CD4-positive, alpha-beta T cell treated with Interleukin-12 subunit alpha and Interleukin-12 subunit beta, for 1 hour (primary cell): ENCODE data around the gene SLX9.
A peak's percentile ranks its signal among the peaks of the same experiment; 100 is the strongest.
"Not testable (repeated sequence)": the region's sequence is repeated elsewhere in the genome, so short reads cannot be mapped to it uniquely, and the experiment has no call there.

Experiments used
- DNase-seq: peaks from one replicate; pipeline ENCODE4 v3.0.0-alpha.2; 2020

Gene SLX9

GRCh38 chr21:44965251-44966022, 25.6 kb downstream of the SLX9 start:
- peak; percentile 29 for DNase-seq

GRCh38 chr21:44966135-44967081, 26.6 kb downstream of the SLX9 start:
- no peak for DNase-seq

DNA sequence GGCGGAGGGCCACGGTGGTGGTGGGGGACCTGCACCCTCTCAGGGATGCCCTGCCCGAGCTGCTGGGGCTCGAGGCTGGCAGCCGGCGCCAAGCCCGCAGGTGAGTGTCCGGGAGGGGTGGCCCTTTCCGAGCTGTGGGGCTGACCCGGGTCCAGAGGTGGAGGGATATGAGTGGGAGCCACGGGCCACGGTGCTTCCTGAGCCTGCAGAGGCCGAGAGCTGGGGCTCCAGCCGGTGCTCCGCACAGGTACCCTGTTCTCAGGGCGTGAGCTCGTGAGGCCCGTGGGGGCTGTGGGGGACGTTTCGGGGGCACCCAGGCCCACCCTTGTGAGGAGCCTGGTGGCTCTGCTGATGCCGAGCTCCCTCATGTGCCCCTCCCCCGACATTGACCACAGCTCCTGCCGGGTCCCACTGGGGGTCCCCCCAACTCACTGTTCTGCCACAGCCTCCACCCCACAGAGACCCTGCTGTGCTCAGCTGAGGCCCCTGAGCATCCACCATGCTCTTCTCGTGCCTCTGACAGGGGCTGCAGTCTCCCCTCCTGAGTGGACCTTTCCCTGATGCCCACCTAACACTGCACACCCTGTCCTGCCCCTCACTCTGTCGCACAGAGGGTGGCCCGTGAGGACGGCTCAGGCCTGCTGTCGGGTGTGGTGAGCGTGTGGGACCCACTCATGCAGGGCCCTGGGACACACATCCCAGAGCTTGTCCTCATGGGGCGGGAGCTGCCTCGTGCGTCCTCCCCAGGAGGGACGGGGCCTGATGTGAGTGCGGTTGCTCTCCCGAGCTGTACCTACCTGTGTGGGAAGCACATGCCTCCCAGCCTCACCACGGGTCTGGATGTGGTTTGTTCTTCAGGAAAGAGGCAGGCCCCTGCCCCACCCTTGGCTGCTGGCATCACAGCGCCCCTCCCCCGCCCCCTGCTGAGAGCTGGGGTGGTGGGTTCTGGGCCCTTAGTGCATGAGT, 27.5 kb downstream of the SLX9 start:
- DNase-seq, result no peak

GRCh38 chr21:44969066-44969670, 29.3 kb downstream of the SLX9 start:
- no peak for DNase-seq

- no peak for DNase-seq
These were observed 30.3 kb downstream of the SLX9 start for GRCh38 chr21:44969931-44970755.

DNA sequence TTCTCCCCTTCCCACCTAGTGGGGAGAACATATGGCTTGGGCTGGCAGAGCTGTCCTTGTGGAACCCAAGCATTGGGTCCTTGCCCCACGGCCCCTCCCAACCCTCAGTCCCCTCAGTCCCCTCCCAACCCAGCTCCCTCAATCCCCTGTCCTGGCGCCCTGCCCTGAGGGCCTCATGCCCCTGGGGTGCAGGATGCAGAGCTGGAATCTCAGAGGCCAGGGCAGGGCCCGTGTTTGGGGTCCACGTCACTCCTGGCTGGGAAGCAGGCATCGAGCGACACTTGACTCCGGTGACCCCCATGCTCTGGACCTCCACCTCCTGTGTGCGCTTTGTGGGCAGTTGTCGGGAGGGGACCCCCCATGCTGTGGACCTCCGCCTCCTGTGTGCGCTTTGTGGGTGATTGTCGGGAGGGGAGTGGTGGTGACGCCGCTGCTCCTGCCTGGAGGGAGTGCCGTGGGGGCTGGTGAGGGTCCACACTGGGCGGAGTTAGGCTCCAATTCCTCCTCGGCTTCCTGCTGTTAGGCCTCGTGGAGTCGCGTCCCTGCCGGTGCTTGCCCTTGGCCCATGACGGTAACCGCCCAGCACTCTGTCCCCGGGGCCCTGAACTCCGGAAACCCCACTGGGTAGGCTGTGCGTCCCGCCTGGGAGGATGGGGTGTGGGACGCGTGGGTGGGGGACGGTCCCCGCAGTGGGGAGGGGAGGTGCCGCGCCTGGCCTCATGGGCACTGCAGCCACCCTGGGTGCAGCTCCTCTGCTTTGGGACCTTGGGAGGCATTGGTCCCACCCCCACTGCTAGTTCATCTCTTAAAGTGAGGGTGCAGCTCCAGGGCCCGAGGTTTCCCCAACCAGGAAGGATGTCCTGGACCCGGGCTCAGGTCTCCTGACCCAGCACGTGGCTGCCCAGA, 31.2 kb downstream of the SLX9 start:
- DNase-seq, result no peak

DNA sequence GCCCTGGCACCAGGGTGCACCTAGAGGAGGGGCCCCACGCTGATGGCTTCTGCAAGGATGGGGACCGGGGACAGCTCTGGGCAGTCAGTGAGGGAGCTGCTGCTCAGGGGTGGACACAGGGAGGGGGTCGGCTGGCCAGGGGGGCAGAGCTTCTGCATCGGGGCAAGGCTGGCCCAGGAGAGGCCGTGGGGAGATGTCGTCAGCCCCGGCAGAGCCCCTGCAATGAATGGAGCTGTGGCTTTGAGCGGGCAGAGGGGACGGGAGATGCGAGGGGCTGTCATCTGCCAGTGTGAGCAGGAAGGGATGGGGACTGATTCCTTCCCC, 31.8 kb downstream of the SLX9 start:
- DNase-seq, result no peak

GRCh38 chr21:44972301-44972814, 32.5 kb downstream of the SLX9 start:
- DNase-seq, result no peak

DNA sequence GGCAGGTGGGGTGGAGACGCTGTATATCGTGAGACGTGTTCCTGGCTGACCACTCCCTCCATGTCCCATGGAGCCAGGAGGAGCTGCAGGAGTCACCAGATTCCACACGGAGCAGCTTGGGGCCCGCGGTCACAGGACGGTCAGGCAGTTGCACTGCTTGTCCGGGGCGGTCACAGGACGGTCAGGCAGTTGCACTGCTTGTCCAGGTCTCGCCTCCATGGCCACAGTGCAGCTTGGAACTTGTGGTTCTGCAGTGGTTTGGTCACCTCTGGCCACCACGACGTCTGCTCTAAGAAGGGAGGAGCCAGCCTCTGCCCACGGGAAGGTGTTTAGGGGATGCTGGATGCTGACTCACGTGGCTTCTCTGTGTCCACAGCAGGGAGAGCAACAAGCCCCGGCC, 33.0 kb downstream of the SLX9 start:
- no peak for DNase-seq

- DNase-seq, result no peak
These were observed 33.8 kb downstream of the SLX9 start for GRCh38 chr21:44973598-44973997.

GRCh38 chr21:44974676-44975075, 34.8 kb downstream of the SLX9 start:
- DNase-seq, result no peak

DNA sequence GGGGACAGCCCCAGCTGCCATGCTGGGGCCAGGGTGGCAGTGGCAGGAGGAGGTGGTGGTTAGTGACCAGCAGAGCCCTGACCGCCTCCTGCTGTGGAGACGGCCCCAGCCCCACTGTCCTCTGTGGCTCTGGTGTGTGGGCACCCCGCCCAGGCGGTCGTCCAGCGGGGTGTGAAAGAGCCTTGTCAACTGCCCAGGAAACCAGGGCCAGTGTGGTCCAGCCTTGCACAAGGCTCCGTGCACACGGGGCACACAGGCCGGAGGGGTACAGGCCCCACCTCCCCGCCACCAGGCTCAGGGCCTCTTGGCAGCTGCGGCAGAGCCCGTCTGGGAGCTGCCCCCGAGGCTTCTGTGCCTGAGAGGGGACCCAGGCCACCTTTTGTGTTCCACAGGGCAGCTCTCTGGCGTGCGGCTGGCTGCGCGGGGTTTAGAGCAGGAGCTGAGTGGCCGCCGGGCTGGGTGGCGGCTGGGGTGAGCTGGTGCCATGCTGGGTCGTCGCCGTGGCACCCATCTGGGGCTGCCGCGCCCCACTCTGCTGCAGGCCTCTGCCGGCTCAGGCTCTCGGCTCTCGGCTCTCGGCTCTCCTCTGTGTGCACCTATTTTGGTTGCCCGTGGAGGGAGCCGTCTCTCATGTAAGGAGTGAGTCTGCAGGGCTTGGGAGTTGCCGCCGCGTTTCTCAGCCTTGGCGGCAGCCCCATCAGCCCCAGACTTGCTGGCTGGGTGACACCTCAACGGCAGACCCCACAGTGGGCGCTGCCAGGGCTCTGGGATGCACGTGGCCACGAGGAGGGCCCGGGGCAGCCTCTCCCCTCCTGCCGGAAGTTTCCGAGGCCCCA, 36.1 kb downstream of the SLX9 start:
- no peak for DNase-seq

- DNase-seq, result not testable (repeated sequence)
These were observed 36.9 kb downstream of the SLX9 start for GRCh38 chr21:44976556-44977393.

GRCh38 chr21:44977616-44978340, 37.9 kb downstream of the SLX9 start:
- no peak for DNase-seq

DNA sequence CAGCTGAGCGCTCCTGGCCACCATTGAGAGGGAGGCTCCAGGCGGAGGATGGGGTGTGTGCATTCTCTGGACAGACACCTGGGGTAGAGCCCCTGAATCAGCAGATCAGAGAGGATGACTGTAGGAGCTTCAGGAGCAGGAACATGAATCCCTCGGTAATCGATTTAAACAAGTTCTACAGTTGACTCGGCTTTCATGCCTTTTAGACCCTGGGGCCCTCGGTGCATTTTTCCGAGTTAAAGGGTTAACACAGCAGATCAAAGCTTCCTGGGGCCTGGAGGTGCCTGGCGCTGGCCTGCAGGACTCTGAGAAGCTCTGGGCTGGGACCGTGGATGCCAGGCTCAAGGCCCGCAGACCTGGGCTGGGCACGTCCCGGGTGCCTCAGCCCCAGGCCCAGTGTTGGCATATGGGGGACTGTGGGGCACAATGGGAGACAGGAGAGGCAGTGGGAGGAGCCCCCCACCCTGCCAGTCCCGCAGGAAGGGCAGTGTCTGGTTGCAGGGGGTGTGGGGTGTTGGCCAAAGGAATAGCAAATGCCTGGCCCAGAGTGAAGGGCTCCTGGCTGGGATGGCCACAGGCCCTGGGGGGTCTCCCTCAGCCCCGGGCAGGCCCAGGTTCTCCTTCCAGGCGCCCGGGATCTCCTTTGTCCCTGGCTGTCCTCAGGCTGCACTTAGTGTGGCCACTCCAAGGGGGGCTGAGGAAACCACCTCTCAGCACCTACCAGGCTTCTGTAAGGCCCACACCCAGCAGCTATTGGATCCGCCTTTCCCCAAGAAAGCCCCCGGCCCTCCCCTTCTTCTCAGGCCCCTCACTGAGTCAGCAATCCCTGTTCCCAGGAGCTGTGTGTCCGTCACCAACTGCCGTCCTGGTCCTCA, 40.1 kb downstream of the SLX9 start:
- no peak for DNase-seq
